ENCODE results near the gene P2RY11. TPM values are rescaled to one million over a fixed set of nuclear protein-coding genes. Genes with fewer than 3 reads are reported as not detected.

Gene P2RY11
- total RNA-seq, 1 donor from 2014 or later: 19.3 TPM

DNA sequence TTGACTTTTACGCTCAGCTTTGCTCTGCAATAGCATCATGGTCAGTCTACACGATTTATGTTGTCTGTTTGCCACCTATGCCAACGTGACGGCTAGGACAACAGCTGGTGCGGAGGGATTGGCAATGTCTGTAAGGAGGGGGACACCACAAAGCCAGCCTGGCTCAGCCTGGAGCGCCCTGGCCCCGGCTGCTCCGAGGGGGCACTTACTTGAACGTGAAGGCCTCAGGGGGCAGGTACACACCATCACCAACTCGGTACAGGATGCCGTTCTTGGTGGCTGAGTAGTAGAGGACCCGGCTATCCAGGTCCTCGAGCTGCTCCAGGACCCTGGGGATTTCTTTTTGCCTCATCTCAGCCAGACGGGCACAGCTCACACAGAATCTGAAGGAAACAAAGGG, 34.6 kb downstream of the P2RY11 start:
- H3K4me1 ChIP-seq (ENCODE audit: insufficient read depth, low read length): no peaks in the 10 kb centered on the region
- no peak overlapping the region for H3K27ac ChIP-seq (ENCODE audit: low read depth, low read length)
- H3K4me1 Mint-ChIP-seq (ENCODE audit: low read depth, unreplicated experiment): no peaks in the 10 kb centered on the region
- no peak overlapping the region for H3K4me3 ChIP-seq (ENCODE audit: insufficient read depth, low read depth, low read length)
- H3K9ac ChIP-seq (ENCODE audit: low read length): no peak overlapping the region
- H4K20me1 ChIP-seq (ENCODE audit: insufficient read depth, low read length): peaks cover 21% of the 10 kb centered on the region
- H3K9me3 Mint-ChIP-seq (ENCODE audit: unreplicated experiment): no peaks in the 10 kb centered on the region
- H3K27me3 Mint-ChIP-seq (ENCODE audit: low read depth, unreplicated experiment): no peaks in the 10 kb centered on the region
- DNase-seq (ENCODE audit: low read depth) (no peak), FAIRE-seq (no peak)
- no peak overlapping the region for H3K27ac Mint-ChIP-seq (ENCODE audit: unreplicated experiment)
- H3K27me3 ChIP-seq (ENCODE audit: insufficient read depth, low read length): no peaks in the 10 kb centered on the region
- no peak overlapping the region for H3K4me2 ChIP-seq (ENCODE audit: low read length)
- TF ChIP-seq CTCF (IDR thresholded peaks at IDR 0.05; ENCODE audit: insufficient read depth, low read depth, low read length) (no peak), EZH2 (IDR thresholded peaks at IDR 0.05; ENCODE audit: insufficient read depth, low read length) (no peak)
- no peak overlapping the region for H2AFZ ChIP-seq (ENCODE audit: low read depth, low read length)
- no peaks in the 10 kb centered on the region for H3K79me2 ChIP-seq (ENCODE audit: insufficient read depth, low read length)
- no peak overlapping the region for H3K4me3 Mint-ChIP-seq (ENCODE audit: unreplicated experiment)
- peaks cover 17% of the 10 kb centered on the region for H3K36me3 Mint-ChIP-seq (ENCODE audit: low read depth, unreplicated experiment)
- H3K36me3 ChIP-seq (ENCODE audit: insufficient read depth, low read length): peaks cover 52% of the 10 kb centered on the region
- H3K9me3 ChIP-seq (ENCODE audit: insufficient read depth, low read depth, low read length): no peaks in the 10 kb centered on the region

DNA sequence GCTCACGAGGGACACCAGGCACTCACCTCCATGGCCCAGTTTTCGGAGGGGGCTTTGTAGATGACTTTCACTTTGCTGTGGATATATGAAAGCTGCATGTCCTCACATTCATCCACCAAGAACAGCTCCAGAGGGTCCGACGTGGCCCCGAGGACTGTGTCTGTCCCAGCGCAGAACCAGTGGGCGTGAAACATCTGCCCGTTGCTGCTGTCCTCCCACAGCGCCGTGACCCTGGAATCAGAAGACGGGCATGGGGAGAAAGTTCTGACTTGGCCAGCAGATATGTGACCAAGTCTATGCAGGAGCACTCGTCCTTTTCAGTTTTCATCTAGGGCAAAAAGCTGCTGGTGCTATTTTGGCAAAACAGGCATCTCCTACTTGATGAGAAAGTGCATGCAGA, 37.9 kb downstream of the P2RY11 start:
- H3K4me3 Mint-ChIP-seq (ENCODE audit: unreplicated experiment): no peak overlapping the region
- H3K9me3 ChIP-seq (ENCODE audit: insufficient read depth, low read depth, low read length): no peaks in the 10 kb centered on the region
- no peak overlapping the region for H3K27ac Mint-ChIP-seq (ENCODE audit: unreplicated experiment)
- no peak overlapping the region for H3K4me2 ChIP-seq (ENCODE audit: low read length)
- no peak for FAIRE-seq
- H3K27me3 ChIP-seq (ENCODE audit: insufficient read depth, low read length): no peaks in the 10 kb centered on the region
- no peaks in the 10 kb centered on the region for H3K9me3 Mint-ChIP-seq (ENCODE audit: unreplicated experiment)
- TF ChIP-seq CTCF (IDR thresholded peaks at IDR 0.05; ENCODE audit: insufficient read depth, low read depth, low read length) (no peak), EZH2 (IDR thresholded peaks at IDR 0.05; ENCODE audit: insufficient read depth, low read length) (no peak)
- H3K36me3 ChIP-seq (ENCODE audit: insufficient read depth, low read length): peaks cover 61% of the 10 kb centered on the region
- no peaks in the 10 kb centered on the region for H3K4me1 Mint-ChIP-seq (ENCODE audit: low read depth, unreplicated experiment)
- no peak overlapping the region for H3K9ac ChIP-seq (ENCODE audit: low read length)
- H3K79me2 ChIP-seq (ENCODE audit: insufficient read depth, low read length): no peaks in the 10 kb centered on the region
- peaks cover 36% of the 10 kb centered on the region for H4K20me1 ChIP-seq (ENCODE audit: insufficient read depth, low read length)
- H3K4me3 ChIP-seq (ENCODE audit: insufficient read depth, low read depth, low read length): no peak overlapping the region
- DNase-seq (ENCODE audit: low read depth): no peak
- no peaks in the 10 kb centered on the region for H3K4me1 ChIP-seq (ENCODE audit: insufficient read depth, low read length)
- peaks cover 29% of the 10 kb centered on the region for H3K36me3 Mint-ChIP-seq (ENCODE audit: low read depth, unreplicated experiment)
- H3K27ac ChIP-seq (ENCODE audit: low read depth, low read length): no peak overlapping the region
- H2AFZ ChIP-seq (ENCODE audit: low read depth, low read length): no peak overlapping the region
- H3K27me3 Mint-ChIP-seq (ENCODE audit: low read depth, unreplicated experiment): no peaks in the 10 kb centered on the region

GRCh38 chr19:10151521-10151920, 40.0 kb downstream of the P2RY11 start:
- Histone ChIP-seq H3K79me2 (ENCODE audit: insufficient read depth, low read length) (no peaks in the 10 kb centered on the region), H3K9ac (ENCODE audit: low read length) (no peak overlapping the region), H2AFZ (ENCODE audit: low read depth, low read length) (no peak overlapping the region), H3K4me1 (ENCODE audit: insufficient read depth, low read length) (no peaks in the 10 kb centered on the region), H3K9me3 (ENCODE audit: insufficient read depth, low read depth, low read length) (no peaks in the 10 kb centered on the region), H3K36me3 (ENCODE audit: insufficient read depth, low read length) (peaks cover 61% of the 10 kb centered on the region), H3K4me2 (ENCODE audit: low read length) (no peak overlapping the region), H3K27ac (ENCODE audit: low read depth, low read length) (no peak overlapping the region), H3K4me3 (ENCODE audit: insufficient read depth, low read depth, low read length) (no peak overlapping the region), H3K27me3 (ENCODE audit: insufficient read depth, low read length) (no peaks in the 10 kb centered on the region), H4K20me1 (ENCODE audit: insufficient read depth, low read length) (peaks cover 25% of the 10 kb centered on the region)
- H3K27me3 Mint-ChIP-seq (ENCODE audit: low read depth, unreplicated experiment): no peaks in the 10 kb centered on the region
- FAIRE-seq: no peak
- TF ChIP-seq EZH2 (IDR thresholded peaks at IDR 0.05; ENCODE audit: insufficient read depth, low read length): no peak
- TF ChIP-seq CTCF (IDR thresholded peaks at IDR 0.05; ENCODE audit: insufficient read depth, low read depth, low read length): no peak
- H3K36me3 Mint-ChIP-seq (ENCODE audit: low read depth, unreplicated experiment): peaks cover 29% of the 10 kb centered on the region
- no peak overlapping the region for H3K27ac Mint-ChIP-seq (ENCODE audit: unreplicated experiment)
- no peak overlapping the region for H3K4me3 Mint-ChIP-seq (ENCODE audit: unreplicated experiment)
- no peaks in the 10 kb centered on the region for H3K4me1 Mint-ChIP-seq (ENCODE audit: low read depth, unreplicated experiment)
- H3K9me3 Mint-ChIP-seq (ENCODE audit: unreplicated experiment): no peaks in the 10 kb centered on the region
- no peak for DNase-seq (ENCODE audit: low read depth)

All from astrocyte (in vitro differentiated cells and primary cell).